ENCODE results near the gene OR52E6.

OR52E6 gene

DNA sequence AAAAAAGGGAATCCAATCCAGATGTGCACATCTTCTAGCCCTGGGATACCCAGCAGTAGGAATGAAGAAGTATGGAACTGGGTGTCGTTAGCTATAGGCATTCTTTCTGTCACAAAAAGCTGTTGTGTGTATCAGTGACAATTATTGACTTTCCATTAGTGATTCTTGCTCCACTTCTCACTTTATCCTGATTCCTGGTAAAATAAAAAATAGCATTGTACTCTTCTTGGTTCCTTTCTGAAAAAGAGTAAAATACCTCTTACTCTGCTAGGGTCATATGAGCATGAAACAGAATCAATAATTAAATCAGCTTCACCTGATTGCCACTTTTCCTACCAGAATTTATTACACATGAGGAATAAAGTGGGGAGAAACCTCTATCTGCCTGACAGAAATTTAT lies at the start of gene OR52E6:
TSS of gene OR52E6 (minus strand) at position 101 of the 400 bp plus-strand sequence. CDS start at position 101, 0 bp downstream.
- DNase-seq (ENCODE audit: low read depth), result no peak

DNA sequence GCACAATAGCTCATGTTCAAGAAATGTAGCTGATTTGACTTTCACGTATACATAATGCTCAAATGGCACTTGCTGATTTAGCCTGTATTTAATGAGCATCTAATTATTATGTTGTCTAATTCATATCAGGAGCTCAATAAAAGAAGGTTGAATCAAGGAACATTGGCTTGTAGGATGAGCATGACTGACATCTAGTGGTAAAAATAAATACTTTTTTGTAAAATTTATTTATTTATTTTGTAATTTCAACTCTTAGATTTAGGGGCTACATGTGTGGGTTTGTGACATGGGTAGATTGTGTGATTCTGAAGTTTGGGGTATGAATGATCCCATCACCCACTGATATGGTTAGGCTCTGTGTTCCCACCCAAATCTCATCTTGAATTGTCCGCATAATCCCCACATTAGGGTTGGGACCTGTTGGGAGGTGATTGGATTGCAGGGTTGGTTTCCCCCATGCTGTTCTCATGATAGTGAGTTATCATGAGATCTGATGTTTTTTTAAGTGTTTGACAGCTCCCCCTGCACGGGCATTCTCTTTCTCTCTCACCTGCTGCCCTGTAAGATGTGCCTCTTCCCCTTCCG lies 49.6 kb upstream of the OR52E6 start:
- no peak for DNase-seq (ENCODE audit: low read depth)

DNA sequence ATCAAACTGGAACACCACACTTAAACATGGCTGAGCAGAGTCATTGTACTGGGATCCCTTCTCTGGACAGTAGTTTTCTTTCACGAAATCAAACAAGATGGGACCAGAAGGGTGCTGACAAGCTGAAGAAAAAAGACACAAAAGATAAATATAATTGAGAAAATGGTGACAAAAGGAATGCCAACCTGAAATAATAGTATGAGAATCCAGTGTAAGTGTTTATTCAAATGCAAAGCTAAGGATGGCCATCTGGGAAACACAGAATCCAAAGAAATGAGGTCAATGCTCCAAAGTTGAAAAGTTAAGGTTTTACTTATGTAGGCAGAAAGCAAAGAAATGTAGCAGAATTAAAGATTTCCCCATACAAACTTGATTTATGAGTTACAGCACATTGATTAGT lies 46.0 kb upstream of the OR52E6 start:
- DNase-seq (ENCODE audit: low read depth), result no peak

DNA sequence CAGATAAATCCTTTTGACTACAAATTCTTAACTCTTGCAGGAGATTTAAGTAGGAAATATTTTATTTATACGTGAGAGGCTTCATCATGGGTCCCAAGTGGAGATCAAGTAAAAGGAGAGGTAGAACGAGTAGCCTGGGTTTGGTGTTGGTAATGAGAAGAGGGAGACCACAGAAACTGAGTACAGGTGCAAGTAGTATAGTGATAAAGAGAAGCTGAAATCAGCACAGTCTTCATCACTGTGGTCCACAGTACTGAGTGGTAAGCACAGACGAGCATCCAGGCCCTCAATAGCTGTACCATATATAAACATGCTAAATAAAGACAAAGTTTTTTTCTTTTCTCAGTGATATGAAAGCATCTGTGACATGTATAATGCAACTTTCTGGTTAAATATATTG lies 45.5 kb upstream of the OR52E6 start:
- no peak for DNase-seq (ENCODE audit: low read depth)

DNA sequence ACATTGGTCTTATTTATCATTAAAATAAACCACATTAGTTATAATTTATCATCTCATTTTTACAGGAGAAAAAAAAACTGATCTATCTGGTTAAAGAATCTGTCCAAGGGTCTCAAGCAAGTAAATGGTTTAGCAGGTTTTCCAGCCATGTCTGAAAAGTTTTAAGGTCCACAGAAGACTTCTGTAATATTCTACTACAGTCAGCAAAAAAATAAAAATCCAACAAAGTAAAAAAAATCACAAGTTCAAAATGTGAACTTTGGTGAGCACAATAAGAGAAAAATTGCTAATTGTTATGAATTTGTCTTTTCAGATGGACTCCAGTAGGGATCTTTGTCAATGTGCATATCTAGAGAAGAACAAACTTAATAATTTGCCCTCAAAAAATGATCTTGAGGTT lies 40.1 kb upstream of the OR52E6 start:
- DNase-seq (ENCODE audit: low read depth), result no peak

DNA sequence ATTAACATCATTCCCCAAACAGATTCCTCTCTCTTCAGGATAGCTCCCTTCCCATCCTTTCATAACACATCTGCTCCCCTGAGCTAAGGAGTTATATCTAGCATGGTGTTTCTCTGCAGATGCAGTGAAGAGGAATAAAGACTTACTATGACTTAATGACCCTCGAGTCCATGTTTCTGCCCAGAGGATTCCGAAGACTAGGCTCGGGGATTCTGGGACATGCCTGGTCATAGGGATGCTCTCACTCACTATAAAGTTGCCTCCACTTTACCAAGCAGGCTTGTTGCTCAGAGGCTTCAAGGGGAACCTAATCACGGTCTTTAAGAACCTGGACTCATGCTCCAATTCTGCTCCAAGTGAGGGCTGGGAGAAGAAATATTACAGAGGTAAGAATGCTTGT lies 38.6 kb upstream of the OR52E6 start, which contains the start of gene OR52E4:
TSS of gene OR52E4 (plus strand) at position 301 of the 400 bp plus-strand sequence. CDS start 3,664 bp downstream, outside the sequence.
- no peak for DNase-seq (ENCODE audit: low read depth)

DNA sequence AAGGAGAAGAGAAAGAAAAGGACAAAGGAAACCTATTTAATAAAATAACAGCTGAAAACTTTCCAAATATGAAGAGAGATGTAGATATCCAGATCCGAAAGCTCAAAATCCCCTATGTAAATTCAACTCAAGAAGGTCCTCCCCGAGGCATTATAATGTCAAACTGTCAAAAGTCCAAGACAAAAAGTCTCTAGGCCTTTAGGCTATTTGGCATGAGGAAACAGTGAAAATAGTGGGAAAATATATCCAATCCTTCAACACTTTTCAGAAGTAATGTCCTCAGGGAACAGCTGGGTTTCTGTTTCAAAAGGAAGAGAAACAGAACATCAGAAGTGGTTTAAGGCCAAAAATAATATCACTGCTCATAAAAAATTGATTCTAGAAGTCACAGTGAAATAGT lies 36.9 kb upstream of the OR52E6 start:
- DNase-seq (ENCODE audit: low read depth), result no peak

DNA sequence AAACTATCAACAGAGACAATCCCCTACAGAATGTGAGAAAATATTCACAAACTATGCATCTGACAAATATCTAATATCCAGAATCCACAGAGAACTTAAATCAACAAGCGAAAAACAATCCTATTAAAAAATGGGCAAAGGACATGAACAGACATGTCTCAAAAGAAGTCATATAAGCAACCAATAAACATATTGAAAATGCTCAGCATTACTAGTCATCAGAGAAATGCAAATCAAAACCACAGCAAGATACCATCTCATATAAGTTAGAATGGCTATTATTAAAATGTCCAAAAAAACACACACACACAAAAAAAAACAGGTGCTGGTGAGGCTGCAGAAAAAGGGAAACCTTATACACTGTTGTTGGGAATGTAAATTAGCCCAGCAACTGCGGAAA lies 24.1 kb upstream of the OR52E6 start:
- no peak for DNase-seq (ENCODE audit: low read depth)

DNA sequence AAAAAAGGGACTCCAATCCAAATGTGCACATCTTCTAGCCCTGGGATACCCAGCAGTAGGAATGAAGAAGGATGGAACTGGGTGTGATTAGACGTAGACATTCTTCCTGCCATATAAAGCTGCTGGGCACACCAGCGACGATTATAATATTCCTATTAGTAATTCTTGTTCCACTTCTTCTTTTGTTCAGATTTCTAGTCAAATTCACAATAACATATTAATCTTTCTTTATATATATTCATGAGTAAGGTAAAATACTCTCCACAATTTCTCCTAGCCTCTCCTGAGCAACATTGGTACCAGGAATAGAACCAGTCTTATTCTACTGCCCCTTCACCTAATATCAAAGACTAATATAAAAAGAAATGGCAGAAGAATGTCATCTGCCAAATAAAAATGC lies 15.9 kb upstream of the OR52E6 start, which contains the start of gene OR52E8:
TSS of gene OR52E8 (minus strand) at position 101 of the 400 bp plus-strand sequence. CDS start at position 101, 0 bp downstream.
- no peak for DNase-seq (ENCODE audit: low read depth)

DNA sequence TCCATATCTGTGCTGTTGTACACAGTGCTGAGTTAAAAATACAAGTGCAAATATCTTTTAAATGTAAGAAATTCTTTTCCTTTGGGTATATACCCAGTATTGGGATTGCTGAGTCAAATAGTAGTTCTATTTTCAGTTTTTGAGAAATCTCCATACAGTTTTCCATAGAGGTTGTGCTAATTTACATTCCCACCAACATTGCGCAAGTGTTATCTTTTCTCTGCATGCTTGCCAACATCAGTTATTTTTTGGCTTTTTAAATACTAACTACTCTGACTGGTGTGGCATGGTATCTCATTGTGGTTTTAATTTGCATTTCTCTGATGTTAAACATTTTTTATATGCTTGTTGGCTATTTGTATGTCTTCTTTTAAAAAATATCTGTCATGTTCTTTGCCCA lies 9.3 kb upstream of the OR52E6 start:
- DNase-seq (ENCODE audit: low read depth), result no peak

DNA sequence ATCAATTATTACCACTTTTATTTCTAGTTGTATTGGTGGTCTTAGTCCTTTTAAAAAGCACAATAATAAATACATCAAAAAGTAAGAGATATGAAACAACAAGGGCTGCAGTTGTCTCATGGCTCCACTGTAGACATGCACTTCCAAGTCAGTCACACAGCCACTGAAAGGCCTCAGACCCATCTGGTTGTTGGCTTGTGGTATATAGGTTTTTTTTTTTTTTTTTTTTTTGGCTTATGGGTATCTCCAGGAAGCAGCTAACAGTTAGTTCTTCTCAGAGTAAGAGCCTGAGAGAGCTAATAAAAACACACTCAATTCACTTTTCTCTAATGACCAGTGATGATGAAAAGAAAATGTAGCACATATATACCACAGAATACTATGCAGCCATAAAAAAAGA lies 6.0 kb upstream of the OR52E6 start:
- no peak for DNase-seq (ENCODE audit: low read depth)

DNA sequence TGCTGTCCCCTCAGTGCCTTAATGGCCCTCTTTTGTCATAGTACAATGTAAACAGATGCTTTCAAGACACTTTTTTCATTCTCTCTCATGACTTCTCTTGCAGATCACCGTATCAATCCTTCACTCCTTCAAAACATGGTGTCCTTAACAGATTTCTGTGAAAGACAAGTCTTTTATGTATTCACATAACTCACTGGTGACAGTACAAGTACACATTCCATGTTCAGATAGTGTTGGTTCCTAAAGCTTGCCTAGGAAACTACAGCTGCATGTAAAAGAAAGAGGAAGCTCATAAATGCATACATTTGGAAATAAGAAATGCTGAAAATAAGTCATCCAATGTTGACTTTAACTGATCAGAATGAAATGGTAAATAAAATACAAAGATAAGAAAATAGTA lies 5.0 kb upstream of the OR52E6 start:
- no peak for DNase-seq (ENCODE audit: low read depth)

DNA sequence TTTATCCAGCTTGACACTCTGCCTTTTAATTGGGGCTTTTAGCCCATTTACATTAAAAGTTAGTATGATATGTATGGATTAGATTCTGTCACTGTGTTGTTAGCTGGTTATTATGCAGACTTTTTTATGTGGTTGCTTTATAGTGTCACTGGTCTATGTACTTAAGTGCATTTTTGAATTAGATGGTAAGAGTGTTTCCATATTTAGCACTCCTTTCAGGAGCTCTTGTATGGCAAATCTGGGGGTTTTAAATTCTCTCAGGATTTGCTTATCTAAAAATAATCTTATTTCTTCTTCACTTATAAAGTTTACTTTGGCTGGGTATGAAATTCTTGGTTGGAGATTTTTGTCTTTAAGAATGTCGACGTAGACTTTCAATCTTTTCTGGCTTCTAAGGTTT lies 4.0 kb downstream of the OR52E6 start:
- DNase-seq (ENCODE audit: low read depth), result no peak

DNA sequence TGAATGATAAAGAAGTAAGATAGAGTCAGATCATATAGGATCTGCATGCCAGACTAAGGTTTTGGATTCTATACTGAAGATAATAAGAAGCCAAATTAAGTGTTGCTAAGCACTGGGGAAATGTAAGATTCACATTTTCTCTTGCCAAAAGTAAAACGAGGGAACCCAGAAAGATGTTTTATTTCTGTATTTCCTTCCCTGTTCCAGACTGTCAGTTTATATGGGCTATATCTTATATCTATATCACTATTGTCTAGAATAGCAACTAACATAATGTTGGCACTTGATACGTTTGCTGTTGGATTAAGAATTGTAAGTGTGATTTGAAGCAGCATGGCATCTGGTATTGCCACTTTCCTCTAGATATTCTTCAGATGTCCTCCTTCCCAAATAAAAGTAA lies 8.3 kb downstream of the OR52E6 start:
- DNase-seq (ENCODE audit: low read depth), result no peak

DNA sequence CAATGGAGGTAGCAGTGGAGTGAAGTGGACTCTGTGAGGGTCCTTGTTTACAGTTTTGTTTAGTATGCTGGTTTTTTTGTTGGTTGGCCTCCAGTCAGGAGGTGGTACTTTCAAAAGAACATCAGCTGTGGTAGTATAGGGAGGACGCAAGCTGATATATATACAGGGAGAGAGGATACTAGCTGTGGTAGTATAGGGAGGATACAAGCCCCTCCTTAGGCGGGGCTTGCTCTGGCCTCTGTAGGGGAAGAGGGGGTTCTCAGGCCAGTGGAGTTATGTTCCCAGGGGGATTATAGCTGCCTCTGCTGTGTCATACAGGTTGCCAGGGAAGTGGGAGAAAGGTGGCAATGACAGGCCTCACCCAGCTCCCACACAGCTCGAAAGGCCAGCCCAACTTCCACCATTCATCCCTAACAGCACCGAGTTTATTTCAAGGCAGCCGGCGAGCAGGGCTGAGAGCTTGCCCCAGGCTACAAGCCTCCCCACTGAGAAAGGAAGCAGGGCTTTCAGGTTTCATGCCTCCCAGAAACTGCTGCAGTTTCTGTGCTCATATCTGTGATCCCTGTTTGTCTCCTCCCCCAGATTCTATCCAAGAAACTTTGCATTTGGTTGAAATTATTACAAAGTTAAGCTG lies 10.4 kb downstream of the OR52E6 start:
- DNase-seq (ENCODE audit: low read depth), result no peak

DNA sequence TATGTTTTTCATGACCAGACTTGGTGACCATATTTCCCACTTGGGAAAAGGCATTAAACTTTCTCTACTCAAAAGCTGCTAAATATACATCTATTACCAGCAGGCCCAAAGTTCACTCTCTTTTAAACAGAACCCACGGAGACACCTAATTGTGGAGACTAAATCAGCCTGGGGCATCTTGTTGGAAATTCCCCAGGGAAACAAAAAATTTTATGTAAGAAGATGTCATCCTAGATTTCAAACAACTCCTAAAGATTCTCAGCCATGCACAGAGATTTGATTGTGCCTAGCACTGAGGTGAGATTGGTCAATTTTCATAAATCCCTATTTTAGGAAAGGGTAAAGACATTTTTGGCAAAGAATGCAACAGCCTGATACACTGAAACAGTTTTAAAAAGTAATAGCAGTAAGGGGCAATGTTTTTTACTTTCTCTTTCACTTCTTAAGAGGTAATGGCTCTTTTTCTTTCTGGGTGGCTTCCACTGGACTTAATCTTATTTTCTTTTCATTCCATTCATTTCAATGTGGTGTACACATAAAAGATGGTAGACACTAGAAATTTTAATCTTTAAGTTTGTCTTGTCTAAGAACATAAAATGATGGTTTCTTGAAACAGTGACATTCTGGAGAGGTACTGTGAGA lies 23.3 kb downstream of the OR52E6 start:
- DNase-seq (ENCODE audit: low read depth), result no peak

DNA sequence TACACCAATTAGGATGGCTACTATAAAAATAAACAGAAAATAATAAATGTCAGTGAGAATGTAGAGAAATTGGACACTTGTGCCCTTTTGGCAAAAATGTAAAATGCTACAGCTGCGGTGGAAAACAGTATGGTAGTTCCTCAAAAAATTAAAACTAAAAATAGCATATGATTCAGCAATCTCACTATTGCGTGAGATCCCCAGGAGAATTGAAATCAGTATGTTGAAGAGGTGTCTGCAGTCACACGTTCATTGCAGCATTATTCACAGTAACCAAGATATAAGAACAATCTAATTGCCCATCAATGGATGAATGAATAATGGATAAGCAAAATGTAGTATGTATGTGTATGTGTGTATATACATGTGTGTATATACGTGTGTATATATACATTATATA lies 26.2 kb downstream of the OR52E6 start:
- DNase-seq (ENCODE audit: low read depth), result no peak

DNA sequence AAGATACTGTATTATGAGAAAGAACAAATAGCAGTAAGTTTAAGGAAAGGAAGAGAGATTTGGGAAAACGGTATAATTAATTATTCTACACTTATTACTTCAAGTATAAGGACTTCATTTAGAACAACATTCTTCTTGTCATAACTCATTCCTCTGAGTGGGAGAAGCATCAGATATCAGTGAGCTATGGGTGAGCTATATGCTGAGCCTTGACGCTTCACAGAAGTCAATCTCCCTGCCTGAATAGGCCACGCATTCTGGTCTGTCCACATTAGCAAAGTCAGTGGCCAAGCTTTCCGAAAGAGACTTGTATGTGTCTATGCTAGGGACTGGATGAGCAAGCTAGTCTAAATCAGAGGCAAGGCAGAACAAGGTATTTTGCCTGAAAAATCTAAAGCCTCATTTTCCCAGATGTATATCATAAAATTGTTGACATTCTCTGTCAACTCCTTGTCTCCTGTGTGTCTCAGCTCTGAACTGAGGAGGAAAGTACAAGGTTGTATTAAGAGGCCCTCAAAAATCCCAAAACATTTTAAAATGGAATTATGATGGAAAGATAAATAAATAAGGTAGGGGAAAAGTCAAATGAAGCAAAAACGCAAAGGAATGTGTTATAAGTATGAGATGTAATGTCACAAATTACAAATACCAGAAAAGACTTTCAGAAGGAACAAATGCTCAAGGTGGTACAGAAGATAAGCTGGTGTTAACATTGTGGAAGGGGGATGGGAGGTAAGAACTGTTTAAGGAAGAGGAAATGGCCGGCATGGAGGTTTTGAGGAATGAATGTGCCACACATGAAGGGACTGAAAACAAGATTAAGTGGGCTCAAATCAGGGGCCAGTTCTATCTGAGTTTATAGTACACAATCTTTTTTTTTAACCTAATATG lies 31.5 kb downstream of the OR52E6 start:
- DNase-seq (ENCODE audit: low read depth), result no peak

DNA sequence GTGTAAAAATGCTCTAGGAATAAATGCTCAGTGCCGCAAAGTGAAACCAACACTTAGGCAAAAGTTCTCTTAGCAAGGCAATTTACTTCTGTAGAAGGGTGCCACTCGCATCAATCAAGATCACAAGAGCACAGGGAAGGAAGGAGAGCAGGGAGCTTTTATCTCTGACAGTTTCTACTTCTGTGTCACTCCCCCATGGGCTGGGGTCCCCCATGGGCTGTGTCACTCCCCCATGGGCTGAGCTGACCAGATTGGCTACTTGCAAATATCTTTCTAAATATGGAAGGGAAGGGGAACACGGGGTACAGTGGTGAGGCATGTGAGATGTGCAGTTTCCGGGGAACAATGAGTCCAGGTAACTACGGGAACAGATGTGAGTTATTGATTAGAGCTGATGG lies 32.6 kb downstream of the OR52E6 start:
- no peak for DNase-seq (ENCODE audit: low read depth)

DNA sequence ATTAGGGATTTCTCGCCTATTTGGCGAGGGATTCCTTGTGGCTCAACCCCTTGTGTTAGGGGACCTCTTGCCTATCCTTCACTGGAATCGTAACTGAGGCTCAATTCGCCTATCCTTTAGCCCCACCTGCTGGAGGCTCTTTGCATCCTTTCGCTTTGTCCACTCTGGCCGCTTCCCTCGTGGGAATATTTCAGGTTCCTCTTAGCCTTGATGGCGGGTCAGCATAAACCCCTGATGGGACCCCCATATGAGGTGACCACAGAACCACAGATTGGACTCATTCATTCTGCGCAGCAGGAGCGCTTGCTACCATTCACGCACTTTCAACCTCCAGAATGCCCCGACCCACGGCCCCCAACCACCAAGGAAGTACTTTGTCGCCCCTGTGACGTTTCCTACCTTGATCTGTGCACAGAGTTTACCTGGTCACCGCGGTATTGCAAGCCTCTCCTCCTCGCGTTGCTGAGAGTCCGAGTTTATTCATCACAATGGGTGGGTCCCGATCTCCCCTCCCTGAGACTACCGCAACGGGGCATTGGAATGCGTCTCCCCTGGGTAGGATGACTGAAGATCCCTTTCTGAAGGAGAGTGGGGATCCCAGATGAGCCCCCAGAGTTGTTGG lies 33.1 kb downstream of the OR52E6 start, which contains the start of gene OR52N2:
TSS of gene OR52N2 (plus strand) at position 425 of the 622 bp plus-strand sequence. CDS start 11,412 bp downstream, outside the sequence.
- DNase-seq (ENCODE audit: low read depth), result peak; percentile 45

DNA sequence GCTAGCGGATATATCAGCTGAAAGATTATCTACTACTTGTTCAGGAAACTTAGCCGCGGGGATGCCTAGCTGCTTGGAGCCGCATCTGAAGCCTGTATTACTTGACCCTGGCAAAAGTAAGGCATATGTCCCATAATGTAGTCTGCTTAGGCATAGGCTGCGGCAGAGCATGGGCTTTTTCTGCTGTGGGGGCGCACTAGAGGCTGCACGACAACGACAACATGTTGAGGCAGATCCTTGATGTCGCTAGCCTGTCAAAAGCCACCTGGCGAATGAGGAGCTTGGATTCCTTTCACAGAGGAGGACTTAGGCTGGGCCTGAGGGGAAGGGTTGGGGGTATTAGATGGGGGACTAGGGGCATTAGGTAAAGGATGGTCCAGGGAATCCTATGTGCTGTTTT lies 34.1 kb downstream of the OR52E6 start:
- DNase-seq (ENCODE audit: low read depth), result no peak

DNA sequence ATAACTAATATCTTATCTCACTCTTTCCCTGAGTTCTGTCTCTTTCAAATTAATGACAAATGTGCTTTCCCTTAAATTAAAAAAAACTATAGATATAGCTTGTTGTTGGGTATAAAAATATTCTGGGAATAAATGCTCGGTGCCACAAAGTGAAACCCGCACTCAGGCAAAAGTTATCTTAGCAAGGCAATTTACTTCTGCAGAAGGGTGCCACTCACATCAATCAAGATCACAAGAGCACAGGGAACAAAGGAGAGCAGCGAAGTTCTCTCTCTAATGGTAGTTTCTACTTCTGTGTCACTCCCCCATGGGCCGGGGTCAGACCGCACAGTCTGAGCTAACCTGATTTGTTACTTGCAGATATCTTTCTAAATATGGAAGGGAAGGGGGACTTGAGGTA lies 37.7 kb downstream of the OR52E6 start:
- no peak for DNase-seq (ENCODE audit: low read depth)

Data from activated T-cell treated with anti-CD3 and anti-CD28 coated beads for 48 hours (primary cell).